HG03432 (cell line): Measurements from ENCODE around the gene CALM3.
"Not testable (repeated sequence)": the region's sequence is repeated elsewhere in the genome, so short reads cannot be mapped to it uniquely, and the experiment has no call there.

Experiments used
- ATAC-seq: cut with Tn5 transposase; IDR thresholded peaks from one replicate; pipeline ENCODE4 v1.9.1; 2021; ENCODE audit warnings: mild to moderate bottlenecking, moderate library complexity; ENCODE audit not compliant: unreplicated experiment

The CALM3 gene

DNA sequence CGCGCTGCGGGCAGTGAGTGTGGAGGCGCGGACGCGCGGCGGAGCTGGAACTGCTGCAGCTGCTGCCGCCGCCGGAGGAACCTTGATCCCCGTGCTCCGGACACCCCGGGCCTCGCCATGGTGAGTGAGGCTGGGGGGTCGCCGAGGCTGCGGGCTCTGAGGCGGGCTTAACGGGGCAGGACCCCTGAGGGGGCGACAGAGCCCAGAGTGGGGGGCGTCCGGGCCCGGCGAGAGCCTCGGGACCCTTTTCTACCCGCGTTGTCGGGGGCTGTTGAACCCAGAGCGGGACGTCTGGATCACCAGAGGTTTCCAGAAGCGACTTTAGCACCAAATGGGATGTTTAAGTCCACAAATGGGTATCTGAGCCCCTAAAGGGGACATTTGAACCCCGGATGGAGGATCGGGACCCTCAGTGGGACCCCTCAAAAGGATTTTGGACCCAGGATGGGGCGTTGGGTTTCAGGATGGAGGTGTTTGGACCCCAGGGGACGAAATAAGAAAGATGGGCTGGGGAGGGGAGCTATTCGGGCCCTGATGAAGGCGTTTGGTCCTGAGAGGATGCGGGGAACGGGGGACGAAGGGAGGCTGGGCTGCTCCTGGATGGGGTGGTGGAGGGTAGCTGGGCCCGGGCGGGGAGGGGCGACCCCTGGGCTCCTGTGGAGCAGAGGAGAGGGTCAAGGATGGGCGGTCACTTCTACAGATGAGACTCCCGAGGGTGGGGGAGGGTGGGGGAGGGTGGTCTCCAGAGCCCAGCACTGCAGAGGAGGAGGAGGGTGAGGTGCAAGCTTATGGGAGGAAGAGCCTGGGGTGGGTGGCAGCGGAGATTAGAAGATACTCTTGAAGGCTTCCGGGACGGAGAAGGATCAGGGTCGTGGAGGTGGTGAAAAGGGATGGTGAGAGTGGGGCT is at the start of gene CALM3:
TSS of gene CALM3 (plus strand) at position 13 of the 907 bp plus-strand sequence. CDS start at position 118, 105 bp downstream.
- ATAC-seq = no peak

DNA sequence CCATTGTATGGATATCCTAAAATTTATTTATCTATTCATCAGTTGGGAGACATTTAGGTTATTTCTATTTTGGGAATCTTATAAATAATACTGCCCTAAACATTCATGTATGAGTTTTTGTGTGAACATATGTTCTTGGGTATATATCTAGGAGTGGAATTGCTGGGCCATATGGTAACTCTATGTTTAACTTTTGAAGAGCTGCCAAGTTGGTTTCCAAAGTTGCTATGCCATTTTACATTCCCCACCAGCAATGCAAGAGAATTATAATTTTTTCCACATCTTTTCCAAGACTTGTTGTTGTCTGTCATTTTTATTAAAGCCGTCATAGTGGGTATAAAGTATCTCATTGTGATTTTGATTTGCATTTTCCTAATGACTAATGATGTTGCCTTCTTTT is 48.2 kb upstream of the CALM3 start:
- ATAC-seq = no peak

DNA sequence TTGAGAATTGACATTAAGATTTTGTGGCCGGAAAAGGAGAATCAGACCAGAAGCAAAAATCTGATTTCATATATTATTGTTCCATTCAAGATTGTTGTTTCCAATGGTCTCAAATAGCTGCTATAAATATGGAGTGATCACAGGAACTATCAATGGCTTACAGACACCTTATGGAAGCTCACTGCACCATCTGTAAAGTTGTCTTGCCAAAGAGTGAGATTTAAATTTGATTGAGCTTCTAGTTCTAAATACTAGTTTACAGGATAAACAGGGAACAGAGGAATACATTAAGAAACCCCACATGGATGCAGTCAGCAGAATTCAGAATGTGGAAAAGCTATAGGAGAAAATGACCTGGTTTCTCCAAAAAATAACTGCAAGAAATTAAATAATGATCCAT is 47.0 kb upstream of the CALM3 start:
- ATAC-seq = no peak

DNA sequence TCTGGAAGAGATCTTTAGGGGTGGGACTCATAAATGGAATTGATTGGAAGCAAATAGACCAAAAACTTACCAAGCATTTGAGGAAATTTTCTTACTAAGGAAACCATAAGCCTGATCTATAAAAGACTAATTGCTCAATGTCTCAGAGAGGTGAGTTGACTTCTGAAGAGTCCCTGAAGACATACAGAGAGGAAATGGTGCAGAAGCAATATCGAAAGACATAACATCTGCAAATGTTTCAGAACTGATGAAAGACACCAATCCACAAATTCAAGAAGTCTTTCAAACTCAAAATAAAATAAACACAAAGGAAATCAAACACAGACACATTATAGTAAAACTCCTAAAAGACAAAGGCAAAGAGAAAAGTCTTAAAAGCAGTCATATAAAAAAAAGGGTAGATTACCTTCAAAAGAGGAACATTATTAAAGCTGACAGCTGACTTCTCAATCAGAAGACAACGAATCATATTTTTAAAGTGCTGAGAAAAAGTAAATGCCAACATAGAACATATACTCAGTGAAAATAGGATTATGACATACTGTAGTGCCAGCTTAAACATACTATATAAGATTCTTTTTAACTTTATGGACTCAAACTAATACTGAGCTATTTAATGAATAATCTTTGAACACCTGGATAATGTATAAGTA is 45.4 kb upstream of the CALM3 start:
- ATAC-seq = no peak

DNA sequence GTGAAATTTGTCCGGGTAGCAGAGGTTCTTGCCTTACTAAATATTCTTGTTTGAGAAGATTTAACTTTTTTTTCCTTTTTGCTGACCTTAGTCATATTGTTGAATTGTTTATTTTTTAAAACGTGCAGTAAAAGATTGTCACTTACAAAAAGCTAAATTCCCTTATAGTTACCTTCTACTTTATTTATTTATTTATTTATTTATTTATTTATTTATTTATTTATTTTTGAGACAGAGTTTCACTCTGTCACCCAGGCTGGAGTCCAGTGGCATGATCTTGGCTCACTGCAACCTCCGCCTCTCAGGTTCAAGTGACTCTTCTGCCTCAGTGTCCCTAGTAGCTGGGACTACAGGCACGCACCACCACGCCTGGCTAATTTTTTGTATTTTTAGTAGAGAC is 44.7 kb upstream of the CALM3 start:
- not testable (repeated sequence) for ATAC-seq

DNA sequence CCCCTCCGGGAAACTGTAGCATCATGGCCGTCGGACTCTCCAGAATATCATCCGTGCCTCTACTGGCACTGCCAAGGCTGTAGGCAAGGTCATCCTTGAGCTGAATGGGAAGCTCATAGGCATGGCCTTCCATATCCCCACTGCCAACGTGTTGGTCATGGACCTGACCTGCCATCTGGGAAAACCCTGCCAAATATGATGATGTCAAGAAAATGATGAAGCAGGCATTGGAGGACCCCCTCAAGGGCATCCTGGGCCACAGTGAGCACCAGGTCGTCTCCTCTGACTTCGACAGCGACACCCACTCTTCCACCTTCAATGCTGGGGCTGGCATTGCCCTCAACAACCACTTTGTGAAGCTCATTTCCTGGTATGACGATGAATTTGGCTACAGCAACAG is 41.9 kb upstream of the CALM3 start:
- no peak for ATAC-seq

DNA sequence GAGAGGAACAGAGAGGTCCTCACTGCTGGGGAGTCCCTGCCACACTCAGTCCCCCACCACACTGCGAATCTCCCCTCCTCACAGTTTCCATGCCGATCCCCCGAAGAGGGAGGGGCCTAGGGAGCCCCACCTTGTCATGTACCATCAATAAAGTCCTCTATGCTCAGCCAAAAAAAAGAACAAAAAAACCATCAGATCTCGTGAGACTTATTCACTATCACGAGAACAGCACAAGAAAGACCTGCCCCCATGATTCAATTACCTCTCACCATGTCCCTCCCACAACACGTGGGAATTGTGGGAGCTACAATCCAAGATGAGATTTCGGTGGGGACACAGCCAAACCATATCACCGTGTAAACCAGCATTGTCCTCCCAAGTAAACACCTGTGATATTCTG is 41.5 kb upstream of the CALM3 start:
- ATAC-seq = not testable (repeated sequence)

DNA sequence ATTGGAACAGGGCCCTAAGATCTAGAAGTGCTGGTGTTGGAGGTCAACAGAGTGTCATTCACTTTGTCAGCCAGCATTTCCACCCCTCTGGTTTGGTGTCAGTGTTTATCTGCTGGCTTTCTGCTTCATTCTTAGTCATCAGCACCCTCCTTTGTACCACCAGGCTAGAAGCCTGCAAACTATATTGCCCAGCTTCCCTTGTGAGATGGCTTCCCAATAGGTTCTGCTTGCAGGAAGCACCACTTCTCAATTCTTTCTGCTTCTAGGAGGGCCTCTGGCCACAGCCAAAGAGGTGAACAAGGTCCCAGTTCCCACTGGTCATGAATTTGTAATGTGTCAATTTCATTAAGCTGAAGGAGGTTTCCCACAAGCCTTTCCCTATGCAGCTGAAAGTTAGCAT is 36.4 kb upstream of the CALM3 start:
- no peak for ATAC-seq

DNA sequence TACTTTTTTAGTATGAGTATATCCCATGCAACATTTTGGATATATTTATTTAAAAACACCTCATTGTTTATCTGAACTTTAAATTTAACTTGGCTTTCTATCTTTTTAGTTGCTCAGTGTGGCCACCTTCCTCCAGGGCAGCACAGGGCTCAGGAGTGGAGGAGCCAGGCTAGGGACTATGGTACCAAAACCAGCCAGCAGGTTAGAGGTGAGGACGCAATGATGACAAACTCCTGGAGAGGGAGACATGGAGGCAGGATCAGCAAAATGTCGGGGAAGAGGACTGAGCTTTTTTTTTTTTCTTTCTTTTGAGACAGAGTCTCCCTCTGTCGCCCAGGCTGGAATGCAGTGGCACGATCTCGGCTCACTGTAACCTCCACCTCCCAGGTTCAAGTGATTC is 29.6 kb upstream of the CALM3 start:
- no peak for ATAC-seq

DNA sequence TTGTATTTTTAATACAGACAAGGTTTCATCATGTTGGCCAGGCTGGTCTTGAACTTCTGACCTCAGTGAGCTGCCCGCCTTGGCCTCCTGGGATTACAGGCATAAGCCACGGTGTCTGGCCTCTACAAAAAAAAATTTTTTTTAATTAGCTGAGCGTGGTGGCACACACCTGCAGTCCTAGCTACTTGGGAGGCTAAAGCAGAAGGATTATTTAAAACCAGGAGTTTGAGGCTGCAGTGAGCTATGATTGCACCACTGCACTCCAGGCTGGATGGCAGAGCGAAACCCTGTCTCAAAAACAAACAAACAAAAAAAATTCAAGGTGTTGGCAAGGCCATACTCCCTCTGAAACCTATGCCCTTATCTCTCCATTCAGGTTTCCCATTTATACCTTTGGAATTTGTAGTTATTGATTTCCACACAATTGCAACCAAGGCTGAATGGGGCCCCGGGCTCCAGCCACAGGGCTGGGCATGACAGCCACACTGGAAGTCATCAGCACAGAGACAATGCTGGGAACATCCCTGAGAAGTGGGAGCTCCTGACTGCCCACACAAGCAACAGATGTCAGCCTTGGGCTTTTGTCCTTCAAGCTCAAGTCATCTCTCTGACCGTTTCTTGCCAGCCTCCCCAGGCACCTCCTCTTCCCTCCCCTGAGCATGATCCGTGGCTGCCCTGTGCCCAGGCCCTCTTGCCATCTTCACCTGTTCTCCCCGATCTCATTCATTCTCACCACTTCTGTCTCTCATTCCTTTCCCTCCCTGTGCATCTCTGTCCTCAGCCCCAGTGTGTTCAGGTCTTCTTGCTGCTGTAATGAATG is 27.2 kb upstream of the CALM3 start:
- ATAC-seq = no peak

DNA sequence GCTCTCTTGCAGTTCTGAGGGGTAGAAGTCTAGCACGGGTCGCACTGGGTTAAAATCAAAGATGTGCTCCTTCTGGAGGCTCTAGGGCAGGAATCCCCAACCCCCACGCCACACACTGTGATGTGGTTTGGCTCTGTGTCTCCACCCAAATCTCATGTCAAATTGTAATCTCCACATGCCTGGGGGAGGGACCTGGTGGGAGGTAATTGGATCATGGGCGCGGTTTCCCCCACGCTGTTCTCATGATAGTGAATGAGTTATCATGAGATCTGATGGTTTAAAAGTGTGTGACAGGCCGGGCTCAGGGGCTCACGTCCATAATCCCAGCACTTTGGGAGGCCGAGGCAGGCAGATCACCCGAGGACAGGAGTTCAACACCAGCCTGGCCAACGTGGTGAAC is 26.6 kb upstream of the CALM3 start:
- ATAC-seq = no peak

DNA sequence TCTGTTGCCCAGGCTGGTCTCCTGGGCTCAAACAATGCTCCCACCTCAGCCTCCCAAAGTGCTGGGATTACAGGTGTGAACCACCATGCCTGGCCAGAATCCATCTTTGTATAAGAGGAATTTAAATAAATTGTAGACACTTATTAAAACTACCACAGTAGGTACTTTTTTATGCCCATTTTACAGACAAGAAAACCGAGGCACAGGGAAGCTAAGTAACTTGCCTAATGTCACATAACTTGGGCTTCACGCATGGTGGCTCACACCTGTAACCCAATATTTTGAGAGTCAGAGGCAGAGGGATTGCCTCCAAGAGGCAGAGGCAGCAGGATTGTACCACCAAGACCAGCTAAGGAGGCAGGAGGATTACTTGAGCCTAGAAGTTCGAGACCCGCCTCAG is 22.7 kb upstream of the CALM3 start:
- no peak for ATAC-seq

DNA sequence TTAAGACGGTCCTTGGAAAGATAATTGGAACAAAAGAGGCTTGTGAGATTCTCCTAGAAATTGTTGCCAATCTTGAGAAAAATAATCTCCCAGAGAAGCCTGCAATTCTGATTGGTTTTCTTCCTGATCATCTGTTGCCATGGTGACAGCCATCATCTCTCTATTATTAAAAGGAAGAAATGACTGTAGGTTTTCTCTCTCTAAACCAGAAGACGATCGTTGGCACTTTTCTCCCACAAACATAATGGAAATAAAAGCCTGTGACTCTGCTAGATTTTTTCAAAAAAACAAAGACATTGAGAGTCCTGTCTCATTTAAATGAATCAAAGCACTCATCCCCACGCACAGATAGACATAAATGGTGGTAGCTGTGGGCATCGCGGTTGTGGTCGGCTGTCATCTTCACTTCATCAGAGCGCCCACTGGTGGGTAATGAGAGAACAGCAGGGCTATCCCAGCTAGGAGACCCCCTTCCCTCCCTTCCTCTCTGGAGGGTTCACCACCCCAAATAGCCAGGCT is 21.7 kb upstream of the CALM3 start:
- no peak for ATAC-seq

DNA sequence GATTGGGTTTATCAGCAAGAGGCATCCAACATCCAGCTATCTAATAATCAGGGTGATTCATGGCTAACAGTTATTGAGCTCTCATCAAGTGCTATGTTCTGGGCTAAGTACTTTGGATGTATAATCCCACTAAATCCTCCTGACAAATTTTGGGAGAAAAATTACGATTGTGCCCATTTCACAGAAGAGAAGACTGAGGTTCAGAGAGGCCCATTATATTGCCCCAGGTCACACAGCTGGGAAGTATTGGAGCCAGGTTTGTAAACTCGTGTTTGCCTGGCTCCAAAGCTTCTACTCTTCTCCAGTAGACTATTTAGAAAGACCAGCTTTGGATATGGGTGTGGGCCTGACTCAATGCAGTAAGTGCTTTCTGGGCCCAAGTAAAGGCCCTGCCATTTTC is 20.9 kb upstream of the CALM3 start:
- no peak for ATAC-seq

DNA sequence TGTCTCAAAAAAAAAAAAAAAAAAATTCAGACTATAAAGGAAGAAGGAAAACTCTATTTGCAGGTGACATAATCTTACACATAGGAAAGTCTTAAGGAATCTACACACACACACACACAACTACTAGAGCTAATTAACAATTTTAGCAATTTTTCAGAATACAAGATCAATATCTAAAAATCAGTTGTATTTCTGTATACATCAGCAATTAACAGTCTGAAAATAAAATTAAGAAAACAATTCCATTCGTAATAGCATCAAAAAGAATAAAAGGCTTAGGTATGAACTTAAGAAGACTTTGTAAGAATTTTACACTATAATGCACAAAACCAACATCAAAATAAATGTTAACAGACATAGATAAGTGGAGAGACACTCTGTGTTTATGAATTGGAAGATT is 15.6 kb upstream of the CALM3 start:
- no peak for ATAC-seq

DNA sequence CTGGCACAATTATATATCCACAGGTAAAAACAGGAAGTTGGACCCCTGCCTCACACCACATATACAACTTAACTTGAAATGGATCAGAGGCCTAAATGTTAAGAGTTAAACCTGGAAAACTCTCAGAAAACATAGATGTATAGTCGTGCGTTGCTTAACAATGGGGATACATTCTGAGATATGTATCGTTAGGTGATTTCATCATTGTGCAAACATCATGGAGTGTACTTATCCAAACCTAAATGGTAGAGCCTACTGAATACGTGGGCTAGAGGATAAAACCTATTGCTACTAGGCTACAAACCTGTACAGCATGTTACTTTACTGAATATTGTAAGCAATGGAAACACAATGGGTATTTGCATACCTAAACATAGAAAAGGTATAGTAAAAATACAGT is 14.8 kb upstream of the CALM3 start:
- ATAC-seq = no peak

DNA sequence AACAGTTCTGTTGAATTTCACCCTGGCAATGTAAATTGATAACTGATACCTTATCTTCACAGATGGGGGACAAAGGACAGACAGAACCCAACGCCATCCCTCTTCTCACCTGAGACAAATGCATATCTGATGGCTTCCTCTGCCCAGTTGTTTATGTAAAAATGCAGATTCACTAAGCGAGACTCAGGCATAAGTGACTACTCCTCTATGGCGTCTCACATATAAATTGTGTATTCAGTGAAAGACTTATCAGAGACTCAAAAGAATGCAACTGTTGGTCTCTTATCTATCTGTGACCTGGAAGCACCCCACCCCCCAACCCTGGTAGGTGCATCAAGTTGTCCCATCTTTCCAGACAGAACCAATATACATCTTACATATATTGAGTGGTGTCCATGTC is 13.3 kb upstream of the CALM3 start:
- ATAC-seq = no peak

DNA sequence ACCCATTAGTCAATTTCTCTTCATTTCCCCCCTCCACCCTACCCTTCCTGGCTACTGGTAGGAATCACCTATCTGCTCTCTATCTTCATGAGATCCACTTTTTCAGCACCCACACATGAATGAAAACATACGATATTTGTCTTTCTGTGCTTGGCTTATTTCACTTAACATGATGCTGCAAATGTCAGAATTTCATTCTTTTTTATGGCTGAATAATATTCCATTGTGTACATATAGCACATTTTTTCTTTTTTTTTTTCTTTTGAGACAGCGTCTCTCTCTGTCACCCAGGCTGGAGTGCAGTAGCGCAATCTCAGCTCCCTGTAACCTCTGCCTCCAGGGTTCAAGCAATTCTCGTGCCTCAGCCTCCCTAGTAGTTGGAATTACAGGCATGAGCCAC is 9.9 kb upstream of the CALM3 start:
- ATAC-seq = no peak

DNA sequence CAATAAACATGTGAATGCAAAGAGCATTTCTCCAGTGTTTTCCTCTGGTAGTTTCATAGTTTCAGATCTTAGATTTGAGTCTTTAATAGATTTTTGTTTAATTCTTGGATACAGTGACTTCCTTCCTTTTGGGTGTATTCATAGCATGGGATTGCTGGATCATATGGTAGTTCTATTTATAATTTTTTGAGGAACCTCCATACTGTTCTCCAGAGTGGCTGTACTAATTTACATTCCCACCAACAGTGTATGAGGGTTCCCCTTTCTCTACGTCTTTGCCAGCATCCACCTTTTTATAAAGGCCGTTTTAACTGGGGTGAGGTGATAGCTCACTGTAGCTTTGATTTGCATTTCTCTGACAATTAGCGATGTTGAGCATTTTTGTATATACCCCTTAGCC is 9.3 kb upstream of the CALM3 start:
- no peak for ATAC-seq

DNA sequence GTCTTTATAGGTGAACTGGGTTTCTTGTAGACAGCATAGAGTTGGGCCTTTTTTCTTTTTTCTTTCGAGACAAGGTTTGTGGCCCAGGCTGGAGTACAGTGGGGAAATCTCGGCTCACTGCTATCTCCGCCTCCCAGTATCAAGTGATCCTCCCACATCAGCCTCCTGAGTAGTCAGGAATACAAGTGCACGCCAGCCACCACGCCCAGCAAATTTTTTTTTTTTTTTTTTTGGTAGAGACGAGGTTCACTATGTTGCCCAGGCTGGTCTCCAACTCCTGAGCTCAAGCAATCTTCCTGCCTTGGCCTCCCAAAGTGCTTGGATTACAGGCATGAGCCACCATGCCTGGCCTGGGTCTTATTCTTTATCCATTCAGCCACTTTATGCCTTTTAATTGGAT is 5.1 kb upstream of the CALM3 start:
- no peak for ATAC-seq

DNA sequence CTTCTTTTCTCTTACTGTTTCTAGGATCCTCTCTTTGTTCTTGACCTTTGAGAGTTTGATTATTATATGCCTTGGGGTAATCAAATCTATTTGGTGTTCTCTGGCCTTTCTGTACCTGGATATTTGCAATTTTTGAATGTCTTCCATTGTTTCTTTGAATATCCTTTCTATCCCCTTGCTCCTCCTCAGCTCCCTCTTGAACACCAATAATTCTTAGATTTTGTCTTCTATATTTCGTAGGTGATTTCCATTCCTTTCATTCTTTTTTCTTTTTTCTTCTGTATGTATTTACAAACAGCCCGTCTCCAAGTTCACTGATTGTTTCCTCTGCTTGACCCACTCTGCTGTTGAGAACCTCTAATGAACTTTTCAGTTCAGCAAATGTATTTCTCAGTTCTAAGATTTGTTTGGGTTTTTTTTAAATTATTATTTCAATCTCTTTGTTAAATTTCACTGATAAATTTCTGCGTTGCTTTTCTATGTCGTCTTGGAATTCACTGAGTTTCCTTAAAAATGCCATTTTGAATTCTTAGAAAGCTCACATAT is 2.7 kb upstream of the CALM3 start:
- no peak for ATAC-seq
